Renal cortex interstitium (tissue), 11 donors: ENCODE data around the gene GMEB2. TPM values are rescaled to one million over a fixed set of nuclear protein-coding genes. Genes with fewer than 3 reads are reported as not detected.
A peak's percentile ranks its signal among the peaks of the same experiment; 100 is the strongest.
"Not testable (repeated sequence)": the region's sequence is repeated elsewhere in the genome, so short reads cannot be mapped to it uniquely, and the experiment has no call there.

Experiments used
- DNase-seq, 11 donors: peaks; one replicate each; pipeline ENCODE4 v3.0.0-alpha.2; 2013; ENCODE audit warnings: low read depth in 9 of 11, low spot score in 4 of 11; ENCODE audit errors: extremely low read depth in 1 of 11
- polyA plus RNA-seq, 3 donors: library from polyadenylated mRNA; unstranded; fragments of 120-200 nt; gene quantifications; one replicate each; pipeline ENCODE4 v1.2.1, GENCODE V29; 2013; ENCODE audit not compliant: insufficient read length in 3 of 3

Gene GMEB2
- polyA plus RNA-seq, 3 donors = 9.5 to 13.2 (median 12.2) TPM

- DNase-seq = no peak
Observed at GRCh38 chr20:63642527-63643247, 15.8 kb upstream of the GMEB2 start.

- DNase-seq = peak in 7 of 11 donors; percentile 70 to 86 (median 82)
Observed at GRCh38 chr20:63641792-63642523, 15.1 kb upstream of the GMEB2 start.

- no peak for DNase-seq
Observed at GRCh38 chr20:63641146-63641791, 14.4 kb upstream of the GMEB2 start.

DNA sequence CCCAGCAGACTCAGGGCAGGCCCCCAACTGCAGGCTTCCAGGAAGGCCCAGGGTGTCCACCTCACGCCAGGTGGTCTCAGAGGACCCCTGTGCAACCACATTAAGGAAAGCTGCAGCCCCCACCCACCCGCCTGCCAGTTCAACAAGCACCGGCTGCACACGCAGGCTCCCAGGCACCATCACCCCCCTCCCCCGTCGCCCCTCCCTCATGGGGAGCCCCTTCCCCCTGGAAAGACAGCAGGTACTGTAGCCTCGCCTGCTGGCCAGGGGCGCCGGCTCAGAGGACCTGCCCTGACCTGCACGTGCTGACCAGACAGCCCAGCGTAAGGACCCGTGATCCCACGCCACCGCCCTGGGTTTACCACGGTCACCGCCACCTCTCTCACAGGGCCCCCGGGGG lies 13.8 kb upstream of the GMEB2 start:
- DNase-seq = not testable (repeated sequence)

- no peak for DNase-seq
Observed at GRCh38 chr20:63640086-63640485, 13.2 kb upstream of the GMEB2 start.

GRCh38 chr20:63639093-63639975 lies 12.4 kb upstream of the GMEB2 start:
- DNase-seq = no peak

- no peak for DNase-seq
Observed at GRCh38 chr20:63636752-63637628, 10.1 kb upstream of the GMEB2 start.

GRCh38 chr20:63635431-63636141 lies 8.7 kb upstream of the GMEB2 start:
- DNase-seq = no peak

DNA sequence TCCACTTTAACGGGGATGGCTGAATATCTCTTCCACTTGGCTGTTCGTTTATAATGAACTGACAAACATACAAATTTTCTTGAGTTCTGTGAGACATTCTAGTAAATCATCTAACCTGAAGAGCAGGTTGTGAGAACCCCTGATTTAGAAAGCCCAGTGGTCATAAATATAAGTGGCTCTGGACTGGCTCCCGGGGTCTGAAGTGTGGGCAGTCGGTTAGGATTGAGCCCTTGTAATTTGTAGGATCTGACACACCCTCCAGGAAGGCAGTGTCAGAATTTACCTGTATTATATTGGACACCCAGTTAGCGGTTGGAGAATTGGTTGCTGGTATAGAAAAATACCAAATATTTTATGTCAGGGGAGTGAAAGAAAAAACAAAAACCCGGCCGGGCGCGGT lies 6.8 kb upstream of the GMEB2 start:
- no peak for DNase-seq

GRCh38 chr20:63631426-63631825 lies 4.5 kb upstream of the GMEB2 start:
- DNase-seq = not testable (repeated sequence)

- DNase-seq = not testable (repeated sequence)
Observed at GRCh38 chr20:63630956-63631355, 4.1 kb upstream of the GMEB2 start.

GRCh38 chr20:63628246-63628975 lies 1.5 kb upstream of the GMEB2 start:
- DNase-seq = peak in 4 of 11 donors; percentile 44 to 66 (median 58)

DNA sequence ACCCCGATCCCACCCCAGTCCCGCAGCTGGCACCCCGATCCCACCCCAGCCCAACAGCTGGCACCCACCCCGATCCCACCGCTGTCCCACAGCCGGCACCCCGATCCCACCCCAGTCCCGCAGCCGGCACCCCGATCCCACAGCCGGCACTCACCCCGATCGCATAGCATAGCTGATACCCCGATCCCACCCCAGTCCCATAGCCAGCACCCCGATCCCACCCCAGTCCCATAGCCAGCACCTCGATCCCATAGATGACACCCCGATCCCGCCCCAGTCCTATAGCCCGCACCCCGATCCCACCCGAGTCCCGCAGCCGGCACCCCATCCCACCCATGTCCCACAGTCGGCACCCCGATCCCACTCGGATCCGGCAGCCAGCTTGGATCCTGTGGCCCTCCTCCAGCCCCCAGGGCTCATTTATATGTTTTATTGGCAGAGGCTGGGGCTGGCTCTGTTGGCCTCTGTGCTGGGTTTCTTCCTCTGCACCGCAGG lies 897 bp upstream of the GMEB2 start:
- DNase-seq = no peak

DNA sequence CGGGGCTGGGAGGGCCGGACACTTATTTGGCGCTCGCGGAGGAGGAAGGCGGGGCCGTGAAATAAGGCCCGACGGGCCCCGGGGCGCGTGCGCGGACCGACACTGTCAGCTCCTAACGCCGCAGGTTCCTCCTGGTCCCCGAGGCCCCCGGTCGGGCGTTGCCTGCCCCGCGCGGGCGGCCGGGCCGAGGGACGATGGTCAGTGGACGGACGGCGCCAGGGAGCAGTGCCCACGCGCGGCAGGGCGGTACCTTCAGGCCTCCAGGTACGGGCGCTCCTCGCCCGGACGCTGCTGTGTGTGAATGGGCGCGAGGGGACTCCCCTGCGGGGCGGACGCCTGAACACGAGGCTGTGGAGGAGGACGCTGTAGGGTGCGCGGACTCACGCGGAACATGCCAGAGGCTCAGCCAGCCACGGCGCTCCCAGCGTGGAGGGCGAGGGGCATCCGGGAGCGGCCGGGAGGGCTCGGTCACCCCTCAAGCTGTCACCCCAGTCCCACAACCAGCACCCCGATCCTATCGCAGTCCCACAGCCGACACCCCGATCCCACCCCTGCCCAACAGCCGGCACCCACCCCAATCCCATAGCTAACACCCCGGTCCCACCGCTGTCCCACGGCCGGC lies 339 bp upstream of the GMEB2 start:
- peak; percentile 80 to 93 (median 87) for DNase-seq

DNA sequence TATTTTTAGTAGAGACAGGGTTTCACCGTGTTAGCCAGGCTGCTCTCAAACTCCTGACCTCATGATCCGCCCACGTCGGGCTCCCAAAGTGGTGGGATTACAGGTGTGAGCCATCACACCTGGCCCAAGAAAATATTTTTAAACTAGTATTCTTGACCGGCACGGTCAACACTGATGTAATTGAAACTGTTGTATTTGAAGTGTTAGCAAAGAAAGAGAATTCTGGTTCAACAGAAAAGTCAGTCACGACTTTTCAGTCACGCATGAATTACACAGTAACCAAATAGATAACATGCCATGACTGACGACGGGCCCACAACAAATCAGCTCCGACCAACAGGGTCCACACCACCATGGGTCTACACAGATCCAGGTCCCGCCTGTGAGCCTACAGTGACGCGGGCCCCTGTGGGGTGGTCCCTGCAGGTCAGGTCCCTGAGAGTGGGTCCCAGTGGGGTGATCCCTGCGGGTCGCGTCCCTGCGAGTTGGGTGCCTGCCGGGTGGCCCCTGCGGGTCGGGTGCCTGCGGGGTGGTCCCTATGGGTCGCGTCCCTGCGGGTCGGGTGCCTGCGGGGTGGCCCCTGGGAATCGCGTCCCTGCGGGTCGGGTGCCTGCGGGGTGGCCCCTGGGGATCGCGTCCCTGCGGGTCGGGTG lies 1.0 kb downstream of the GMEB2 start:
- DNase-seq = peak in 3 of 11 donors; percentile 21 to 31 (median 29)

- no peak for DNase-seq
Observed at GRCh38 chr20:63624486-63624885, 2.4 kb downstream of the GMEB2 start.
